Spinal cord (tissue), 10 donors: Measurements from ENCODE around the gene GPR84. TPM values are rescaled to one million over a fixed set of nuclear protein-coding genes. Genes with fewer than 3 reads are reported as not detected.

Experiments
- DNase-seq, 6 donors: peaks; one replicate each; pipeline versions ENCODE4 v3.0.0 to v3.0.0-alpha.2; 2013 to 2015; ENCODE audit warnings: low spot score in 6 of 6, low read depth in 4 of 6
- H3K27ac ChIP-seq: one replicate; pipeline ENCODE4 v1.5.1; 2013; ENCODE audit warnings: low read depth, low read length, control low read depth
- H3K27me3 ChIP-seq: one replicate; pipeline ENCODE4 v1.6.1; 2013; ENCODE audit warnings: low read length; ENCODE audit not compliant: control insufficient read depth, insufficient read depth
- H3K36me3 ChIP-seq: one replicate; pipeline ENCODE4 v1.6.1; 2013; ENCODE audit warnings: low read length; ENCODE audit not compliant: control insufficient read depth, insufficient read depth
- H3K4me1 ChIP-seq: one replicate; pipeline ENCODE4 v1.6.1; 2013; ENCODE audit warnings: low read length; ENCODE audit not compliant: control insufficient read depth, insufficient read depth
- H3K4me3 ChIP-seq: one replicate; pipeline ENCODE4 v1.5.1; 2013; ENCODE audit warnings: low read depth, low read length, control low read depth
- H3K9me3 ChIP-seq: one replicate; pipeline ENCODE4 v1.6.1; 2013; ENCODE audit warnings: low read length; ENCODE audit not compliant: control insufficient read depth, insufficient read depth
- WGBS: methylation state at CpG from one replicate; pipeline ENCODE4 v1.1.5; 2013; ENCODE audit warnings: missing lambda C conversion rate; ENCODE audit not compliant: insufficient coverage; 5-methylcytosine and 5-hydroxymethylcytosine counted together
- polyA plus RNA-seq, 2 donors: library from polyadenylated mRNA; unstranded; fragments of 120-200 nt; gene quantifications; one replicate each; pipeline ENCODE4 v1.2.1, GENCODE V29; 2013; ENCODE audit not compliant: insufficient read length in 2 of 2
- total RNA-seq, 2 donors: library from RNA; depleted of rRNA in 1 of 2; stranded (reverse); fragments of 120-200 nt in 1 of 2; fragments of >200 nt in 1 of 2; gene quantifications; one replicate each; pipeline versions ENCODE4 v1.2.3 to v1.2.4, GENCODE V29; 2013 to 2014
- donor health status: healthy.

GPR84 gene
- total and polyA plus RNA-seq, 4 donors, result 0.33 to 0.99 (median 0.60) TPM

- Histone ChIP-seq H3K36me3 (peaks cover 4% of the 10 kb centered on the region), H3K4me3 (no peak overlapping the region), H3K4me1 (peaks cover 46% of the 10 kb centered on the region), H3K27ac (no peak overlapping the region), H3K27me3 (no peaks in the 10 kb centered on the region), H3K9me3 (no peaks in the 10 kb centered on the region)
- 74% methylated on average over 2 of the region's 3 CpGs for WGBS
- DNase-seq, result no peak
Measured at GRCh38 chr12:54386403-54387113, 22.3 kb upstream of the GPR84 start.

GRCh38 chr12:54385251-54385914 lies 21.1 kb upstream of the GPR84 start:
- DNase-seq, result peak in 2 of 6 donors; percentile 52 to 58
- H3K27ac ChIP-seq, result peak overlapping the region; percentile 61

GRCh38 chr12:54384591-54385041 lies 20.3 kb upstream of the GPR84 start, which contains the start of gene ZNF385A:
Gene ZNF385A, minus strand, starts transcription at chr12:54384733. Its CDS starts 219 bp downstream, at chr12:54384514.
- peak within 1 kb of the TSS; percentile 61 for H3K27ac ChIP-seq
- H3K27me3 ChIP-seq, result no peaks in the 10 kb centered on the region
- DNase-seq, result no peak
- H3K4me1 ChIP-seq, result peaks cover 34% of the 10 kb centered on the region
- no peaks in the 10 kb centered on the region for H3K9me3 ChIP-seq
- no peak within 1 kb of the TSS for H3K4me3 ChIP-seq
- H3K36me3 ChIP-seq, result peaks cover 4% of the 10 kb centered on the region
- WGBS, result no CpG with 5 or more reads among the region's 1 CpG

More at GRCh38 chr12:54385251-54385914, 21.1 kb upstream of the GPR84 start:
- H3K27me3 ChIP-seq, result no peaks in the 10 kb centered on the region
- no peaks in the 10 kb centered on the region for H3K9me3 ChIP-seq
- peaks cover 4% of the 10 kb centered on the region for H3K36me3 ChIP-seq
- 32% methylated on average over 9 of the region's 10 CpGs for WGBS
- H3K4me3 ChIP-seq, result no peak overlapping the region
- H3K4me1 ChIP-seq, result peaks cover 37% of the 10 kb centered on the region

- Histone ChIP-seq H3K4me1 (peaks cover 40% of the 10 kb centered on the region), H3K27ac (no peak overlapping the region), H3K4me3 (no peak overlapping the region), H3K27me3 (no peaks in the 10 kb centered on the region), H3K36me3 (peaks cover 4% of the 10 kb centered on the region), H3K9me3 (no peaks in the 10 kb centered on the region)
- no peak for DNase-seq
- 86% methylated on average over 3 of the region's 3 CpGs for WGBS
Measured at GRCh38 chr12:54383041-54383609, 18.8 kb upstream of the GPR84 start.

GRCh38 chr12:54381136-54381535 lies 16.9 kb upstream of the GPR84 start:
- Histone ChIP-seq H3K9me3 (no peaks in the 10 kb centered on the region), H3K4me3 (no peak overlapping the region), H3K4me1 (peaks cover 43% of the 10 kb centered on the region), H3K27me3 (no peaks in the 10 kb centered on the region), H3K27ac (no peak overlapping the region), H3K36me3 (peaks cover 6% of the 10 kb centered on the region)
- DNase-seq, result no peak
- 100% methylated on average over 1 of the region's 4 CpGs for WGBS

- Histone ChIP-seq H3K4me1 (peaks cover 40% of the 10 kb centered on the region), H3K27ac (peak overlapping the region; percentile 73), H3K4me3 (peak overlapping the region; percentile 54), H3K36me3 (peaks cover 14% of the 10 kb centered on the region), H3K27me3 (no peaks in the 10 kb centered on the region), H3K9me3 (no peaks in the 10 kb centered on the region)
- DNase-seq, result peak in 5 of 6 donors; percentile 70 to 96 (median 79)
- 6% methylated on average over 17 of the region's 19 CpGs for WGBS
Measured at GRCh38 chr12:54379398-54380201, 15.3 kb upstream of the GPR84 start.

- DNase-seq, result peak in 2 of 6 donors; percentile 84 to 86
- Histone ChIP-seq H3K27ac (peak overlapping the region; percentile 73), H3K9me3 (no peaks in the 10 kb centered on the region), H3K4me1 (peaks cover 43% of the 10 kb centered on the region), H3K27me3 (no peaks in the 10 kb centered on the region), H3K4me3 (peak overlapping the region; percentile 54), H3K36me3 (peaks cover 19% of the 10 kb centered on the region)
- 3% methylated on average over 48 of the region's 49 CpGs for WGBS
Measured at GRCh38 chr12:54378796-54379397, 14.6 kb upstream of the GPR84 start.

GRCh38 chr12:54377797-54378515 lies 13.7 kb upstream of the GPR84 start:
- no peaks in the 10 kb centered on the region for H3K27me3 ChIP-seq
- no peaks in the 10 kb centered on the region for H3K9me3 ChIP-seq
- no peak overlapping the region for H3K4me3 ChIP-seq
- peaks cover 43% of the 10 kb centered on the region for H3K4me1 ChIP-seq
- peaks cover 20% of the 10 kb centered on the region for H3K36me3 ChIP-seq
- no peak for DNase-seq
- WGBS, result 70% methylated on average over 2 of the region's 6 CpGs
- peak overlapping the region; percentile 58 for H3K27ac ChIP-seq
